ENCODE results near the gene SHC4. TPM values are rescaled to one million over a fixed set of nuclear protein-coding genes. Genes with fewer than 3 reads are reported as not detected.

Gene SHC4
- total and polyA plus RNA-seq, 2 of the 13 experiments (the other 11 are each of a cell fraction or from before 2014, with no cell fraction given): 0.04 TPM; not detected in 1

GRCh38 chr15:48924528-48925393 lies 39.0 kb downstream of the SHC4 start:
- WGBS (ENCODE audit: low lambda C conversion rate): 6% methylated on average over 5 of the region's 5 CpGs
- Histone ChIP-seq H3K27ac (ENCODE audit: extremely low read length, insufficient read depth, low read length) (no peak overlapping the region), H3K4me3 (replicated peaks in 1 of 3; ENCODE audit: insufficient read depth in 1 of 3, low read depth in 2 of 3, low read length in 3 of 3) (no peak overlapping the region), H3K9me3 (ENCODE audit: low read length) (no peaks in the 10 kb centered on the region), H3K4me2 (ENCODE audit: low read depth, low read length) (no peak overlapping the region), H3K9ac (ENCODE audit: insufficient read depth, low read depth, low read length) (no peak overlapping the region), H4K20me1 (ENCODE audit: insufficient read depth, low read length) (no peaks in the 10 kb centered on the region), H3K4me1 (ENCODE audit: insufficient read depth, low read length) (no peaks in the 10 kb centered on the region), H2AFZ (ENCODE audit: low read length) (no peak overlapping the region), H3K27me3 (ENCODE audit: control insufficient read depth in 1 of 2, insufficient read depth in 2 of 2, low read length in 2 of 2) (no peaks in the 10 kb centered on the region; a peak in 1 of 5 replicates), H3K79me2 (ENCODE audit: insufficient read depth, low read length) (no peaks in the 10 kb centered on the region), H3K36me3 (replicated peaks in 1 of 2; ENCODE audit: control insufficient read depth in 1 of 2, insufficient read depth in 2 of 2, low read length in 2 of 2) (no peaks in the 10 kb centered on the region)
- TF ChIP-seq PRDM4 (CRISPR knock-in tag; IDR thresholded peaks at IDR 0.05; ENCODE audit: borderline replicate concordance) (no peak), MXD1 (CRISPR knock-in tag; IDR thresholded peaks at IDR 0.05) (no peak), KLF6 (CRISPR knock-in tag; IDR thresholded peaks at IDR 0.05) (no peak), ZNF160 (CRISPR knock-in tag; IDR thresholded peaks at IDR 0.05) (no peak), KAT2B (IDR thresholded peaks at IDR 0.05; ENCODE audit: borderline replicate concordance, low read depth, low read length) (no peak), ZBTB8A (CRISPR knock-in tag; IDR thresholded peaks at IDR 0.05; ENCODE audit: borderline replicate concordance, low read depth) (no peak), ASH2L (IDR thresholded peaks at IDR 0.05; ENCODE audit: insufficient read length, low read depth, low read length) (no peak), HOXD1 (CRISPR knock-in tag; IDR thresholded peaks at IDR 0.05) (no peak), MEF2D (CRISPR knock-in tag; IDR thresholded peaks at IDR 0.05) (no peak), ZNF619 (CRISPR knock-in tag; IDR thresholded peaks at IDR 0.05) (no peak), ZNF597 (CRISPR knock-in tag; IDR thresholded peaks at IDR 0.05) (no peak), MAFK (conservative IDR thresholded peaks at IDR 0.05 in 1 of 2, IDR thresholded peaks at IDR 0.05 in 1 of 2; ENCODE audit: low read length in 2 of 2) (no peak), ZFP62 (CRISPR knock-in tag; IDR thresholded peaks at IDR 0.05) (no peak), E2F1 (CRISPR knock-in tag; IDR thresholded peaks at IDR 0.05) (no peak), IKZF1 (IDR thresholded peaks at IDR 0.05) (no peak), CAMTA2 (CRISPR knock-in tag; IDR thresholded peaks at IDR 0.05; ENCODE audit: borderline replicate concordance) (no peak), ZSCAN5A (CRISPR knock-in tag; IDR thresholded peaks at IDR 0.05; ENCODE audit: borderline replicate concordance) (no peak)
- ChIA-PET POLR2A (no interaction called here), CTCF (ENCODE audit: low intra/inter-chr PET ratio, low total read pairs) (no interaction called here)
- in situ Hi-C loops (cut with HindIII; ENCODE audit: extremely low pct_ligation_motif_present, low pct_unique_long_range_greater_than_20kb) (no loop called here), intact Hi-C loops (cut with micrococcal nuclease; ENCODE audit: unreplicated experiment) (no loop called here)
- BruUV-seq (replicated peaks): no TSS peak
- FAIRE-seq (no peak), ATAC-seq (no peak), DNase-seq (ENCODE audit: low spot score) (no peak)
